ENCODE measurements around the gene SOWAHC. TPM values are rescaled to one million over a fixed set of nuclear protein-coding genes. Genes with fewer than 3 reads are reported as not detected.

SOWAHC gene
- total RNA-seq, 1 donor from 2014 or later = 5.7 TPM

DNA sequence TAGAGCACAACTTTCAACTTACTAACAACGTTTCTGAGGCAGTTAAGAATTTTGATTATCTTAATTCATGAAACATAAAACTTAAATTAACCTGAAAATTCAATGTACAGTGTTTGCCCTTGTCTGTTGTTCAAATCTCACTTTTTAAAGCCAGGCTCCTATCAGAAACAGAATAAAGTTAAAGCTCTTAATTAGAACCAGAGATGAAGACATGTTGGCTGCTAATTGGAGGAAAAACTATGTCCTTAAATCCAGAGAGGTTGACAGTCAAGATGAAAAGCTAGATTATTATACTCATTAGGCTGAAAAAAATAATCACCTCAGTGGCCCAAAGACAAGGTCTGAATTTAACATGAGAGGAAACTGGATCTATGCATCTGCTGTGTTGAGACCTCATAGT lies 52.3 kb downstream of the SOWAHC start:
- H3K36me3 Mint-ChIP-seq = no peaks in the 10 kb centered on the region
- Histone ChIP-seq H3K27me3 (no peaks in the 10 kb centered on the region), H3K27ac (no peak overlapping the region), H3K9me3 (ENCODE audit: low read depth) (no peaks in the 10 kb centered on the region), H3K4me3 (no peak overlapping the region), H3K4me2 (no peak overlapping the region), H3K9ac (no peak overlapping the region), H3K36me3 (no peaks in the 10 kb centered on the region), H2AFZ (replicated peaks) (no peak overlapping the region), H4K20me1 (ENCODE audit: low read depth) (no peaks in the 10 kb centered on the region), H3F3A (ENCODE audit: low read depth) (no peaks in the 10 kb centered on the region), H3K4me1 (no peaks in the 10 kb centered on the region), H3K79me2 (ENCODE audit: low read depth) (no peaks in the 10 kb centered on the region)
- no peak for DNase-seq (ENCODE audit: low spot score)
- no peak overlapping the region for H3K27ac Mint-ChIP-seq
- no peaks in the 10 kb centered on the region for H3K9me3 Mint-ChIP-seq
- H3K27me3 Mint-ChIP-seq (ENCODE audit: insufficient read depth, low read depth) = peaks cover 3% of the 10 kb centered on the region
- TF ChIP-seq EZH2 (IDR thresholded peaks at IDR 0.05) (no peak), CTCF (IDR thresholded peaks at IDR 0.05) (no peak), EZH2phosphoT487 (IDR thresholded peaks at IDR 0.05) (no peak)
- peaks cover 7% of the 10 kb centered on the region for H3K4me1 Mint-ChIP-seq
- no peak overlapping the region for H3K4me3 Mint-ChIP-seq

Other genes starting within 250 kb of the SOWAHC start
- gene SEPTIN10, start 398 bp upstream of the SOWAHC start, total RNA-seq (ENCODE audit: low replicate concordance) = 96.9 and 160 TPM in 2 replicates
- 34.0 and 34.5 TPM in 2 replicates for gene RGPD5, start 179.9 kb downstream of the SOWAHC start, total RNA-seq (ENCODE audit: low replicate concordance)